Ishikawa (cell line): ENCODE results near the gene YPEL5.

Experiments
- CEBPB ChIP-seq: IDR thresholded peaks from 2 replicates; pipeline ENCODE4 v1.6.1; 2012
- CREB1 ChIP-seq: IDR thresholded peaks from 2 replicates; pipeline ENCODE4 v1.6.1; 2012; ENCODE audit warnings: low read depth
- EGR1 ChIP-seq: IDR thresholded peaks from 2 replicates; pipeline ENCODE4 v1.6.1; 2012
- EP300 ChIP-seq: IDR thresholded peaks from 2 replicates; pipeline ENCODE4 v1.6.1; 2012; ENCODE audit warnings: borderline replicate concordance
- FOXM1 ChIP-seq: IDR thresholded peaks from 2 replicates; pipeline ENCODE4 v1.6.1; 2012; ENCODE audit warnings: low read depth, borderline replicate concordance
- NFIC ChIP-seq: IDR thresholded peaks from 2 replicates; pipeline ENCODE4 v1.6.1; 2012
- RAD21 ChIP-seq: IDR thresholded peaks from 2 replicates; pipeline ENCODE4 v1.6.1; 2012; ENCODE audit warnings: low read depth
- TAF1 ChIP-seq: IDR thresholded peaks from 2 replicates; pipeline ENCODE4 v1.6.1; 2012; ENCODE audit warnings: low read depth, mild to moderate bottlenecking
- TCF12 ChIP-seq: IDR thresholded peaks from 2 replicates; pipeline ENCODE4 v1.6.1; 2012; ENCODE audit warnings: low read depth
- TEAD4 ChIP-seq: IDR thresholded peaks from 2 replicates; pipeline ENCODE4 v1.6.1; 2012
- YY1 ChIP-seq: IDR thresholded peaks from 2 replicates; pipeline ENCODE4 v1.6.1; 2012; ENCODE audit warnings: low read depth
- ZBTB7A ChIP-seq: IDR thresholded peaks from 2 replicates; pipeline ENCODE4 v1.6.1; 2012; ENCODE audit warnings: low read depth
- TF ChIP-seq, protein P1 (sequence below): IDR thresholded peaks from 2 replicates; pipeline ENCODE4 v1.6.1; 2012
- TF ChIP-seq, protein P2 (sequence below): IDR thresholded peaks from 2 replicates; pipeline ENCODE4 v1.6.1; 2012
- TF ChIP-seq, protein P3 (sequence below): IDR thresholded peaks from 2 replicates; pipeline ENCODE4 v1.6.1; 2012; ENCODE audit warnings: low read depth, mild to moderate bottlenecking

The YPEL5 gene

DNA sequence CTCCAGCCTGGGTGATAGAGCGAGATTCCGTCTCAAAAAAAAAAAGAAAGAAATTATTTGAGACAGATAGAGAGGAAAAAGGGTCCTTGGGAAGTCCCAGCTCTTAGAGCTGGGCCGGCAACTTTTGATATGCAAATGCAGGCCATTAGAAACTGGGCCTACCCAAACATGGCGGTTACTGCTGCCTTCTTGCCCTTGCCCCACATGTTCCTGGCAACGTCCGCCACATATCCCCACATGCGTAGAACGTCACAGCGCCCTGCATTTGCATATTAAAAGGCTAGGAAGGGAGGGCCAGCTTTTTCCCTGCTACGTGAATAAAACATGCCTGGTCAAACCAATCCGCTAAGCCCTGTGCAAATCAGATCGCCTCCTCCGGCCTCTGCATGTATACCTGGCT, 43.8 kb downstream of the YPEL5 start:
- TF ChIP-seq EGR1: no peak
- TF ChIP-seq NFIC: no peak
- TF ChIP-seq, protein P1, sequence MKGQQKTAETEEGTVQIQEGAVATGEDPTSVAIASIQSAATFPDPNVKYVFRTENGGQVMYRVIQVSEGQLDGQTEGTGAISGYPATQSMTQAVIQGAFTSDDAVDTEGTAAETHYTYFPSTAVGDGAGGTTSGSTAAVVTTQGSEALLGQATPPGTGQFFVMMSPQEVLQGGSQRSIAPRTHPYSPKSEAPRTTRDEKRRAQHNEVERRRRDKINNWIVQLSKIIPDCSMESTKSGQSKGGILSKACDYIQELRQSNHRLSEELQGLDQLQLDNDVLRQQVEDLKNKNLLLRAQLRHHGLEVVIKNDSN: no peak
- TF ChIP-seq, protein P2, sequence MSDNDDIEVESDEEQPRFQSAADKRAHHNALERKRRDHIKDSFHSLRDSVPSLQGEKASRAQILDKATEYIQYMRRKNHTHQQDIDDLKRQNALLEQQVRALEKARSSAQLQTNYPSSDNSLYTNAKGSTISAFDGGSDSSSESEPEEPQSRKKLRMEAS: no peak
- TF ChIP-seq TCF12: no peak
- TF ChIP-seq, protein P3, sequence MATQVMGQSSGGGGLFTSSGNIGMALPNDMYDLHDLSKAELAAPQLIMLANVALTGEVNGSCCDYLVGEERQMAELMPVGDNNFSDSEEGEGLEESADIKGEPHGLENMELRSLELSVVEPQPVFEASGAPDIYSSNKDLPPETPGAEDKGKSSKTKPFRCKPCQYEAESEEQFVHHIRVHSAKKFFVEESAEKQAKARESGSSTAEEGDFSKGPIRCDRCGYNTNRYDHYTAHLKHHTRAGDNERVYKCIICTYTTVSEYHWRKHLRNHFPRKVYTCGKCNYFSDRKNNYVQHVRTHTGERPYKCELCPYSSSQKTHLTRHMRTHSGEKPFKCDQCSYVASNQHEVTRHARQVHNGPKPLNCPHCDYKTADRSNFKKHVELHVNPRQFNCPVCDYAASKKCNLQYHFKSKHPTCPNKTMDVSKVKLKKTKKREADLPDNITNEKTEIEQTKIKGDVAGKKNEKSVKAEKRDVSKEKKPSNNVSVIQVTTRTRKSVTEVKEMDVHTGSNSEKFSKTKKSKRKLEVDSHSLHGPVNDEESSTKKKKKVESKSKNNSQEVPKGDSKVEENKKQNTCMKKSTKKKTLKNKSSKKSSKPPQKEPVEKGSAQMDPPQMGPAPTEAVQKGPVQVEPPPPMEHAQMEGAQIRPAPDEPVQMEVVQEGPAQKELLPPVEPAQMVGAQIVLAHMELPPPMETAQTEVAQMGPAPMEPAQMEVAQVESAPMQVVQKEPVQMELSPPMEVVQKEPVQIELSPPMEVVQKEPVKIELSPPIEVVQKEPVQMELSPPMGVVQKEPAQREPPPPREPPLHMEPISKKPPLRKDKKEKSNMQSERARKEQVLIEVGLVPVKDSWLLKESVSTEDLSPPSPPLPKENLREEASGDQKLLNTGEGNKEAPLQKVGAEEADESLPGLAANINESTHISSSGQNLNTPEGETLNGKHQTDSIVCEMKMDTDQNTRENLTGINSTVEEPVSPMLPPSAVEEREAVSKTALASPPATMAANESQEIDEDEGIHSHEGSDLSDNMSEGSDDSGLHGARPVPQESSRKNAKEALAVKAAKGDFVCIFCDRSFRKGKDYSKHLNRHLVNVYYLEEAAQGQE: no peak
- no peak for TF ChIP-seq CEBPB
- no peak for TF ChIP-seq RAD21
- TF ChIP-seq ZBTB7A: no peak

DNA sequence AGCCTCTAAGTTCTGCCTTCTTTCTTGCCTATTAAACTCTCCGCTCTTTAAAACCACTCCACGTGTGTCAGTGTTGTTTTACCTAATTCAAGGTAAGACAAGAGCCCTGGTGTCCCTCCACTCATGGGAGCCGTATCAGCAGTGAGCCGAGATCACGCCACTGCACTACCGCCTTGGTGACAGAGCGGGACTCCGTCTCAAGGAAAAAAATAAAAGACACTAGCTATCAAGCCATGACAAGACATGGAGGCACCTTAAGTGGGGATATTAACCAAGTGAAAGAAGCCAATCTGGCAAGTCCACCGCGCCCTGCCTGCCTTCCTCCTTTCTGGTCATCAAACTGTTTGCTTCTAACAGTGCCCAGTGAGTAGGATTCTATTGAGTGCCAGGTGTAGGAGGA, 44.3 kb downstream of the YPEL5 start:
- no peak for TF ChIP-seq CREB1

DNA sequence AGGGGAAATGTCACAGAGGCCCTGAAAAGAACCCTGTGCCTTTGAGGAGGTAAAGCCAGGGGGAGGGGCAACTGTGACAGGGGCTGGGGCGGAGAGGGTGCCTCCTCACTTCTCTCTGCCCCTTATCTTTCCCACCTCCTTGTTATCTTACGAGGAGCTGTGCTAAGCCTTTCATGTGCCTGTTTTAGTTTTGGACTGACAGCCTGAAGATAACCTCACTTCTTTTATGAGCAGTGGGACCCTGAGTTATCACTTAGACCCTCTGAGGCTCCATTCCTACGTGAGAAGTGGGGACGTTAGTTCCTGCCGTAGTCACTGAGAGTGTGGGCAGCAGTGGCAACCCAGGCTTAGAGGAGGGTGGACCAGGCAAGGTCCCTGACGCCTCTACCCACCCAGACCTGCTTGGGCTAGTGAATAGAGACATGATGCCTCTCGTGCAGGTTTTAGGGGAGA, 45.0 kb downstream of the YPEL5 start:
- TF ChIP-seq TEAD4: no peak
- no peak for TF ChIP-seq YY1
- no peak for TF ChIP-seq TAF1
- TF ChIP-seq EGR1: no peak
- no peak for TF ChIP-seq ZBTB7A
- TF ChIP-seq, protein P3: no peak
- TF ChIP-seq CREB1: no peak
- TF ChIP-seq TCF12: no peak
- TF ChIP-seq, protein P2: no peak
- TF ChIP-seq FOXM1: no peak
- no peak for TF ChIP-seq RAD21
- TF ChIP-seq NFIC: no peak
- no peak for TF ChIP-seq EP300
- no peak for TF ChIP-seq CEBPB

DNA sequence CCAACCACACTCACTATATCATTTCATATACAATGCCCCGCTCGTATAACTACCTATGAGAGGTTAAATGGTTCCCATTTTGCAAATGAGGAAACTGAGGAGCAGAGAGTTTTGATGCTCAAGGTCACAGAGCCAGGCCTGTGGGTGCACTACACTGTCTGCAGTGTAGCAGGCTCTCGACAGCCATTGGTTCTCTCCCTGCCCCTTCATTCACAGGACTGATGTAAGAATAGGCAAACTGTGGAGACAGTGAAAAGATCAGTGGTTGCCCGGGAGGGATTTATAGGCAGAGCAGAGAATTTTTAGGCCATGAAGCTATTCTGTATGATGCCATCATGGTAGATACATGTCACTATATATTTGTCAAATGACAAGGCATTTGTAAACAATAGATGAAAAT, 45.5 kb downstream of the YPEL5 start:
- TF ChIP-seq RAD21 (no peak), TCF12 (no peak), YY1 (no peak), CREB1 (no peak)

DNA sequence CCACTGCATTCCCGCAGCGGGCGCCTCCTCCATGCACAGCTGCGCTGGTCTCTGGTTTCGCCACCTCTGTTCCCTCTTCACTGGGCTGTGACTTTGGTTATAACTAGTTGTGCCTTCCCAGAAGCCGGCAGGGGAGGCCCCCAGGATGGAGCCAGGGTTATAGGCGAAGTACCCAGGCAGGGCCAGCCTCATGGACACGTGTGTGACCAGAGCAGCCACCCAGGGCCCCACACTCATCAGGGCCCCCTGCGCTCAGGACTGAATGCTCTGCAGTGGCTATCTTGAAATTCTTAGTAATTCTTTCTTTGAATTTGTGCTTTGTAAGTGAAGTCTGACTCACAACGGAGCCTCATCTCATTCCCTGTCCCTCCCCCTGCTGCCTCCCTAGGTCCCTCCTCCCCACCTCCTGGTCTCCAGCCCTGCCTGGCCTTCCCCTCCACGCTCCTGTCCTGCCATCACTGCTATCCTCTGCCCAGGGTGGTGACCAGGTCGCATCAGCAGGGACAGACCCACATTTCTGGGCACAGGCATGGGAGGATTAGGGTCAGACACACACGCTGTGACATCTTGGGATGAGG, 46.4 kb downstream of the YPEL5 start:
- TF ChIP-seq TAF1 (no peak), NFIC (no peak), TEAD4 (no peak), TCF12 (no peak), EGR1 (no peak), FOXM1 (no peak), ZBTB7A (no peak), CREB1 (no peak), EP300 (no peak), RAD21 (no peak), CEBPB (no peak), YY1 (no peak)
- TF ChIP-seq, protein P1: no peak
- TF ChIP-seq, protein P3: no peak
- TF ChIP-seq, protein P2: no peak
